Left ventricle myocardium superior (tissue), 1 donor: ENCODE measurements around the gene TSSK3. TPM values are rescaled to one million over a fixed set of nuclear protein-coding genes. Genes with fewer than 3 reads are reported as not detected.
"Not testable (repeated sequence)": the region's sequence is repeated elsewhere in the genome, so short reads cannot be mapped to it uniquely, and the experiment has no call there.

ENCODE experiments used
- ATAC-seq: fragments of 200-7000 bp; cut with Tn5 transposase; one replicate; pipeline ENCODE4 v1.9.1; 2020; ENCODE audit warnings: mild to moderate bottlenecking, moderate library complexity
- DNase-seq: peaks from one replicate; pipeline ENCODE4 v3.0.0-alpha.2; 2020
- intact Hi-C: fragments of 100-400 bp; cut with micrococcal nuclease; formaldehyde crosslinking; loops from one replicate; pipeline ENCODE4 v1.11.0; 2022
- total RNA-seq: library from RNA; stranded (reverse); fragmentation: NEBNext Ultra II Directional; extraction: Animal tissue kit (Norgen Biotek cat#: 25700); gene quantifications from one replicate; pipeline ENCODE4 v1.2.1, GENCODE V29; 2021
- donor health status: DM: no; HTN: yes; CAD: no; lungs with severe emphysema.

TSSK3 gene
- total RNA-seq, 1 donor from 2014 or later = 2.0 TPM

GRCh38 chr1:32337855-32338636, 24.3 kb upstream of the TSSK3 start:
- intact Hi-C loops = no loop called here
- ATAC-seq = peak; percentile 46
- DNase-seq = peak; percentile 69

- DNase-seq (peak; percentile 44), ATAC-seq (no peak)
- intact Hi-C loops = no loop called here
Measured at GRCh38 chr1:32338637-32339145, 23.6 kb upstream of the TSSK3 start.

GRCh38 chr1:32339363-32339978, 22.9 kb upstream of the TSSK3 start:
- peak; percentile 23 for DNase-seq
- intact Hi-C loops = no loop called here
- no peak for ATAC-seq

- ATAC-seq = peak; percentile 41
- DNase-seq = peak; percentile 70
- intact Hi-C loops = no loop called here
Measured at GRCh38 chr1:32341186-32341757, 21.1 kb upstream of the TSSK3 start.

GRCh38 chr1:32341971-32342370, 20.4 kb upstream of the TSSK3 start:
- ATAC-seq (no peak), DNase-seq (no peak)
- intact Hi-C loops = no loop called here

- no peak for ATAC-seq
- intact Hi-C loops = no loop called here
- DNase-seq = no peak
Measured at GRCh38 chr1:32342704-32343103, 19.6 kb upstream of the TSSK3 start.

- no peak for ATAC-seq
Measured at GRCh38 chr1:32345289-32345827, 17.0 kb upstream of the TSSK3 start.

GRCh38 chr1:32346532-32347157, 15.7 kb upstream of the TSSK3 start:
- ATAC-seq (no peak), DNase-seq (no peak)
- intact Hi-C loops = no loop called here

More at GRCh38 chr1:32345289-32345827, 17.0 kb upstream of the TSSK3 start:
- intact Hi-C loops = no loop called here
- no peak for DNase-seq

- ATAC-seq (no peak), DNase-seq (peak; percentile 70)
- intact Hi-C loops = no loop called here
Measured at GRCh38 chr1:32349211-32349708, 13.1 kb upstream of the TSSK3 start.

- ATAC-seq (peak; percentile 63), DNase-seq (peak; percentile 87)
- intact Hi-C loops = no loop called here
Measured at GRCh38 chr1:32350785-32351398, 11.4 kb upstream of the TSSK3 start.

- peak; percentile 90 for ATAC-seq
- peak; percentile 97 for DNase-seq
- intact Hi-C loops = no loop called here
Measured at GRCh38 chr1:32351399-32352238, 10.7 kb upstream of the TSSK3 start.

GRCh38 chr1:32352239-32352745, 10.0 kb upstream of the TSSK3 start:
- ATAC-seq (no peak), DNase-seq (no peak)
- intact Hi-C loops = no loop called here

- intact Hi-C loops = no loop called here
- DNase-seq = peak; percentile 49
Measured at GRCh38 chr1:32352831-32353383, 9.4 kb upstream of the TSSK3 start.

GRCh38 chr1:32353431-32353830, 8.9 kb upstream of the TSSK3 start:
- peak; percentile 8 for ATAC-seq
- peak; percentile 63 for DNase-seq
- intact Hi-C loops = no loop called here

More at GRCh38 chr1:32352831-32353383, 9.4 kb upstream of the TSSK3 start:
- no peak for ATAC-seq

GRCh38 chr1:32353886-32354570, 8.3 kb upstream of the TSSK3 start:
- DNase-seq (peak; percentile 68), ATAC-seq (peak; percentile 17)
- intact Hi-C loops = no loop called here

- ATAC-seq, intact Hi-C loops, DNase-seq: not testable (repeated sequence)
Measured at GRCh38 chr1:32355778-32356177, 6.6 kb upstream of the TSSK3 start.

GRCh38 chr1:32356478-32356877, 5.9 kb upstream of the TSSK3 start:
- ATAC-seq (no peak), DNase-seq (no peak)
- intact Hi-C loops = no loop called here
